K562 (cell line): ENCODE measurements around the gene NIPBL. TPM values are rescaled to one million over a fixed set of nuclear protein-coding genes. Genes with fewer than 3 reads are reported as not detected.
A peak's percentile ranks its signal among the peaks of the same experiment; 100 is the strongest.

Experiments
- CBFB ChIP-seq: sonication (generic); formaldehyde crosslinking; IDR thresholded peaks from 2 replicates; pipeline ENCODE4 v1.4.0; 2020; ENCODE audit warnings: mild to moderate bottlenecking, missing genetic modification reagents
- FOXJ3 ChIP-seq: sonication (generic); formaldehyde crosslinking; IDR thresholded peaks from 2 replicates; pipeline ENCODE4 v1.4.0; 2020; ENCODE audit warnings: mild to moderate bottlenecking, missing genetic modification reagents
- FOXM1 ChIP-seq, 2 experiments: fragments of 450-650 bp in 1 of 2; sonication (generic) in 1 of 2; formaldehyde crosslinking in 1 of 2; IDR thresholded peaks; 2 replicates each; pipeline versions ENCODE4 v1.6.1 to v1.9.0; 2017 to 2022; ENCODE audit warnings: low read depth in 2 of 2, mild to moderate bottlenecking in 2 of 2, missing genetic modification reagents in 1 of 2, moderate library complexity in 1 of 2
- HLTF ChIP-seq: fragments of 450-650 bp; IDR thresholded peaks from 2 replicates; pipeline ENCODE4 v1.6.1; 2016
- HNRNPK ChIP-seq: fragments of 200-400 bp; formaldehyde crosslinking; IDR thresholded peaks from one replicate; pipeline ENCODE4 v1.6.1; 2018; ENCODE audit warnings: mild to moderate bottlenecking, low read depth, low read length; ENCODE audit not compliant: poor library complexity, severe bottlenecking
- ILF3 ChIP-seq: fragments of 450-650 bp; IDR thresholded peaks from 2 replicates; pipeline ENCODE4 v1.6.1; 2018; ENCODE audit warnings: antibody characterized with exemption, mild to moderate bottlenecking, moderate library complexity, borderline replicate concordance
- MAFK ChIP-seq: IDR thresholded peaks from 2 replicates; pipeline ENCODE4 v1.6.1; 2011; ENCODE audit warnings: low read length, improper control_type of control experiment
- MYC ChIP-seq, 2 experiments: fragments of 250-450 bp in 1 of 2; sonication (Bioruptor Pico) in 1 of 2; IDR thresholded peaks; 2 replicates each; pipeline versions ENCODE4 v1.5.1 to v1.6.1; 2012 to 2021; ENCODE audit warnings: low read depth in 2 of 2, borderline replicate concordance in 1 of 2, improper control_type of control experiment in 1 of 2, low read length in 1 of 2, mild to moderate bottlenecking in 1 of 2, moderate library complexity in 1 of 2
- NFYB ChIP-seq: IDR thresholded peaks from 2 replicates; pipeline ENCODE4 v1.6.1; 2011; ENCODE audit warnings: mild to moderate bottlenecking, moderate library complexity; ENCODE audit not compliant: insufficient read length; ENCODE audit errors: extremely low read depth
- NR4A1 ChIP-seq, 2 experiments: fragments of 250-450 bp in 1 of 2; fragments of 450-650 bp in 1 of 2; sonication (Bioruptor Pico) in 1 of 2; IDR thresholded peaks; 2 replicates each; pipeline versions ENCODE4 v1.4.0 to v1.6.1; 2016 to 2020; ENCODE audit warnings: mild to moderate bottlenecking in 2 of 2, missing compliant biosample characterization in 1 of 2, missing genetic modification characterization in 1 of 2, moderate library complexity in 1 of 2
- PTTG1 ChIP-seq: fragments of 450-650 bp; IDR thresholded peaks from 2 replicates; pipeline ENCODE4 v1.6.1; 2016; ENCODE audit warnings: low read depth, mild to moderate bottlenecking, missing genetic modification characterization, missing compliant biosample characterization
- TEAD2 ChIP-seq: fragments of 450-650 bp; IDR thresholded peaks from 2 replicates; pipeline ENCODE4 v1.6.1; 2016; ENCODE audit warnings: missing genetic modification characterization, control low read depth, missing compliant biosample characterization
- U2AF1 ChIP-seq: fragments of 200-400 bp; formaldehyde crosslinking; optimal IDR thresholded peaks from 2 replicates; pipeline ENCODE3; 2017; ENCODE audit warnings: mild to moderate bottlenecking, low read depth, low read length, moderate library complexity
- ZFP30 ChIP-seq: fragments of 250-450 bp; sonication (Bioruptor Pico); IDR thresholded peaks from 2 replicates; pipeline ENCODE4 v1.8.0; 2022; ENCODE audit warnings: moderate library complexity, mild to moderate bottlenecking, inconsistent platforms, borderline replicate concordance
- ZFX ChIP-seq: sonication (generic); formaldehyde crosslinking; IDR thresholded peaks from 2 replicates; pipeline ENCODE4 v1.8.0; 2022; ENCODE audit warnings: mild to moderate bottlenecking, missing genetic modification reagents, moderate library complexity
- ZNF174 ChIP-seq: fragments of 250-450 bp; sonication (Bioruptor Pico); IDR thresholded peaks from 2 replicates; pipeline ENCODE4 v1.4.0; 2020; ENCODE audit warnings: mild to moderate bottlenecking
- ZNF23 ChIP-seq: fragments of 250-450 bp; sonication (Bioruptor Pico); IDR thresholded peaks from 2 replicates; pipeline ENCODE4 v1.4.0; 2020; ENCODE audit warnings: mild to moderate bottlenecking
- ZNF3 ChIP-seq: fragments of 250-450 bp; sonication (Bioruptor Pico); IDR thresholded peaks from 2 replicates; pipeline ENCODE4 v1.5.0; 2021; ENCODE audit warnings: mild to moderate bottlenecking, moderate library complexity
- ZNF311 ChIP-seq: fragments of 250-450 bp; sonication (Bioruptor Pico); IDR thresholded peaks from 2 replicates; pipeline ENCODE4 v1.4.0; 2020; ENCODE audit warnings: mild to moderate bottlenecking, moderate library complexity
- ZNF75A ChIP-seq: fragments of 450-650 bp; formaldehyde crosslinking; IDR thresholded peaks from 2 replicates; pipeline ENCODE4 v1.4.0; 2020; ENCODE audit warnings: mild to moderate bottlenecking
- ZNF780A ChIP-seq: fragments of 250-450 bp; sonication (Bioruptor Pico); IDR thresholded peaks from 2 replicates; pipeline ENCODE4 v1.5.0; 2021; ENCODE audit warnings: mild to moderate bottlenecking
- polyA plus RNA-seq, 8 experiments: library from polyadenylated mRNA; depleted of rRNA in 4 of 8; stranded (reverse) in 5 of 8; unstranded in 3 of 8; fragments of >200 nt; fragmentation: Nextera tagmentation in 2 of 8; fragmentation: Illumina TruSeq in 1 of 8; extraction: Ambion mirVana in 2 of 8; extraction: Trizol in 1 of 8; gene quantifications; 2 replicates each; pipeline versions ENCODE4 v1.2.1 to v1.2.3, GENCODE V29; 2011 to 2014; ENCODE audit warnings: inconsistent platforms in 1 of 8, missing spikeins in 1 of 8
- total RNA-seq, 7 experiments: library from RNA; depleted of rRNA in 6 of 7; stranded (reverse); fragments of >200 nt in 6 of 7; fragmentation: Illumina TruSeq in 2 of 7; extraction: Trizol in 2 of 7; gene quantifications; 2 replicates each; pipeline versions ENCODE4 v1.2.1 to v1.2.3, GENCODE V29; 2011 to 2021; ENCODE audit warnings: low replicate concordance in 1 of 7
- TF ChIP-seq, protein P1 (sequence below): fragments of 450-650 bp; formaldehyde crosslinking; IDR thresholded peaks from 2 replicates; pipeline ENCODE4 v1.4.0; 2022; ENCODE audit warnings: mild to moderate bottlenecking, moderate library complexity
- TF ChIP-seq, protein P2 (sequence below): fragments of 450-650 bp; IDR thresholded peaks from 2 replicates; pipeline ENCODE4 v1.7.1; 2018; ENCODE audit warnings: mild to moderate bottlenecking, low read depth; ENCODE audit not compliant: partially characterized antibody
- TF ChIP-seq, protein P3 (sequence below): IDR thresholded peaks from 2 replicates; pipeline ENCODE4 v1.6.1; 2012; ENCODE audit warnings: low read depth, low read length, improper control_type of control experiment, borderline replicate concordance

The NIPBL gene
- total and polyA plus RNA-seq, 9 of the 15 experiments (the other 6 are each of a cell fraction or from before 2014, with no cell fraction given), result 12.9 to 56.7 (median 38.9) TPM

DNA sequence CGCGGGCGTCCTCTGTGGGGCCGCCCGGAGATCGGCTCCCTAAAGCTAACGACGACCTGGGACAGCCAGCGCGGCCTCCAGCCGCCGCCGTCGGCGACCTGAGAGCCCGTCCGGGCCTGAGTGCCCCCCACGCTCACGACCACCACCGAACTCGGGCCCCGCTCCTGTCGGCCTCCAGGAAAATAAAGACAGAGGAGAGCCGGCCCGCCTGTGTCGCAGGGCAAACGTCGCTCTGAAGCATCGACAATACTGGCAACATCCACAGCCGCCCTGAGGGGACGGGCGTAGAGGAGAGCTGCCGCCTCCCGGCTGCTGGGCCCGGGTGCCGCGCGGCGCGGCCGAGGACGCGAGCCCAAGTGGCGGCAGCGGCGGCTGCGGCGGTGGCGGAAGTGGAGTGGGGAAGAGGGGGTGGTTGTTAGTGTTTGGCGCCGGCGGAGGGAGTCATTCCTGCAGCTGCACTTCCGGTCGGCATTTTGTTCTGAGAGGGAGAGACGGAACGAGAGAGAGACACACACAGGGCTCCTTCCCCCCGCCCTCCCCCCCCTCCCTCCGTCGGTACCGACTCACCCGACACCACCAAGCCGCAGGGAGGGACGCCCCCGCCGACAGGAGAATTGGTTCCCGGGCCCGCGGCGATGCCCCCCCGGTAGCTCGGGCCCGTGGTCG lies at the start of gene NIPBL (continued):
- TF ChIP-seq U2AF1, result no peak
- TF ChIP-seq ZFP30 (CRISPR knock-in tag), result no peak
- TF ChIP-seq MYC (IDR thresholded peaks at IDR 0.05; ENCODE audit: low read depth, low read length), result peak; percentile 77
- peak; percentile 86 for TF ChIP-seq MYC (CRISPR knock-in tag; IDR thresholded peaks at IDR 0.05; ENCODE audit: borderline replicate concordance, low read depth)
- TF ChIP-seq HLTF, result no peak
- no peak for TF ChIP-seq HNRNPK
- no peak for TF ChIP-seq ZNF311 (CRISPR knock-in tag)
- no peak for TF ChIP-seq NR4A1 (CRISPR knock-in tag; IDR thresholded peaks at IDR 0.05)
- no peak for TF ChIP-seq NR4A1 (tag; IDR thresholded peaks at IDR 0.05)
- TF ChIP-seq ZNF3 (CRISPR knock-in tag), result no peak
- TF ChIP-seq ZNF23 (CRISPR knock-in tag), result no peak
- TF ChIP-seq MAFK, result no peak
- TF ChIP-seq PTTG1 (tag), result no peak
- TF ChIP-seq, protein P1, sequence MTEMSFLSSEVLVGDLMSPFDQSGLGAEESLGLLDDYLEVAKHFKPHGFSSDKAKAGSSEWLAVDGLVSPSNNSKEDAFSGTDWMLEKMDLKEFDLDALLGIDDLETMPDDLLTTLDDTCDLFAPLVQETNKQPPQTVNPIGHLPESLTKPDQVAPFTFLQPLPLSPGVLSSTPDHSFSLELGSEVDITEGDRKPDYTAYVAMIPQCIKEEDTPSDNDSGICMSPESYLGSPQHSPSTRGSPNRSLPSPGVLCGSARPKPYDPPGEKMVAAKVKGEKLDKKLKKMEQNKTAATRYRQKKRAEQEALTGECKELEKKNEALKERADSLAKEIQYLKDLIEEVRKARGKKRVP (CRISPR knock-in tag), result no peak
- TF ChIP-seq ILF3, result peak; percentile 80; the same call in 1 of the 2 replicates
- TF ChIP-seq TEAD2, result no peak
- TF ChIP-seq ZNF780A (CRISPR knock-in tag), result no peak
- TF ChIP-seq NFYB, result no peak
- TF ChIP-seq ZFX, result peak; percentile 61
- TF ChIP-seq FOXM1 (IDR thresholded peaks at IDR 0.05; ENCODE audit: low read depth), result no peak
- no peak for TF ChIP-seq FOXM1 (CRISPR knock-in tag; IDR thresholded peaks at IDR 0.05; ENCODE audit: low read depth)
- no peak for TF ChIP-seq ZNF174 (CRISPR knock-in tag)
- TF ChIP-seq, protein P2, sequence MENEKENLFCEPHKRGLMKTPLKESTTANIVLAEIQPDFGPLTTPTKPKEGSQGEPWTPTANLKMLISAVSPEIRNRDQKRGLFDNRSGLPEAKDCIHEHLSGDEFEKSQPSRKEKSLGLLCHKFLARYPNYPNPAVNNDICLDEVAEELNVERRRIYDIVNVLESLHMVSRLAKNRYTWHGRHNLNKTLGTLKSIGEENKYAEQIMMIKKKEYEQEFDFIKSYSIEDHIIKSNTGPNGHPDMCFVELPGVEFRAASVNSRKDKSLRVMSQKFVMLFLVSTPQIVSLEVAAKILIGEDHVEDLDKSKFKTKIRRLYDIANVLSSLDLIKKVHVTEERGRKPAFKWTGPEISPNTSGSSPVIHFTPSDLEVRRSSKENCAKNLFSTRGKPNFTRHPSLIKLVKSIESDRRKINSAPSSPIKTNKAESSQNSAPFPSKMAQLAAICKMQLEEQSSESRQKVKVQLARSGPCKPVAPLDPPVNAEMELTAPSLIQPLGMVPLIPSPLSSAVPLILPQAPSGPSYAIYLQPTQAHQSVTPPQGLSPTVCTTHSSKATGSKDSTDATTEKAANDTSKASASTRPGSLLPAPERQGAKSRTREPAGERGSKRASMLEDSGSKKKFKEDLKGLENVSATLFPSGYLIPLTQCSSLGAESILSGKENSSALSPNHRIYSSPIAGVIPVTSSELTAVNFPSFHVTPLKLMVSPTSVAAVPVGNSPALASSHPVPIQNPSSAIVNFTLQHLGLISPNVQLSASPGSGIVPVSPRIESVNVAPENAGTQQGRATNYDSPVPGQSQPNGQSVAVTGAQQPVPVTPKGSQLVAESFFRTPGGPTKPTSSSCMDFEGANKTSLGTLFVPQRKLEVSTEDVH, result no peak
- TF ChIP-seq ZNF75A, result no peak
- TF ChIP-seq, protein P3, sequence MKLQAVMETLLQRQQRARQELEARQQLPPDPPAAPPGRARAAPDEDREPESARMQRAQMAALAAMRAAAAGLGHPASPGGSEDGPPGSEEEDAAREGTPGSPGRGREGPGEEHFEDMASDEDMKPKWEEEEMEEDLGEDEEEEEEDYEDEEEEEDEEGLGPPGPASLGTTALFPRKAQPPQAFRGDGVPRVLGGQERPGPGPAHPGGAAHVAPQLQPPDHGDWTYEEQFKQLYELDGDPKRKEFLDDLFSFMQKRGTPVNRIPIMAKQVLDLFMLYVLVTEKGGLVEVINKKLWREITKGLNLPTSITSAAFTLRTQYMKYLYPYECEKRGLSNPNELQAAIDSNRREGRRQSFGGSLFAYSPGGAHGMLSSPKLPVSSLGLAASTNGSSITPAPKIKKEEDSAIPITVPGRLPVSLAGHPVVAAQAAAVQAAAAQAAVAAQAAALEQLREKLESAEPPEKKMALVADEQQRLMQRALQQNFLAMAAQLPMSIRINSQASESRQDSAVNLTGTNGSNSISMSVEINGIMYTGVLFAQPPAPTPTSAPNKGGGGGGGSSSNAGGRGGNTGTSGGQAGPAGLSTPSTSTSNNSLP, result no peak
- TF ChIP-seq FOXJ3 (CRISPR knock-in tag), result no peak
- TF ChIP-seq CBFB, result no peak
